CD4-positive, alpha-beta T cell treated with Interferon gamma for 1 hour (primary cell): Measurements from ENCODE around the gene PRDM8.
"Not testable (repeated sequence)": the region's sequence is repeated elsewhere in the genome, so short reads cannot be mapped to it uniquely, and the experiment has no call there.

Experiments used
- DNase-seq: peaks from one replicate; pipeline ENCODE4 v3.0.0-alpha.2; 2020

PRDM8 gene

DNA sequence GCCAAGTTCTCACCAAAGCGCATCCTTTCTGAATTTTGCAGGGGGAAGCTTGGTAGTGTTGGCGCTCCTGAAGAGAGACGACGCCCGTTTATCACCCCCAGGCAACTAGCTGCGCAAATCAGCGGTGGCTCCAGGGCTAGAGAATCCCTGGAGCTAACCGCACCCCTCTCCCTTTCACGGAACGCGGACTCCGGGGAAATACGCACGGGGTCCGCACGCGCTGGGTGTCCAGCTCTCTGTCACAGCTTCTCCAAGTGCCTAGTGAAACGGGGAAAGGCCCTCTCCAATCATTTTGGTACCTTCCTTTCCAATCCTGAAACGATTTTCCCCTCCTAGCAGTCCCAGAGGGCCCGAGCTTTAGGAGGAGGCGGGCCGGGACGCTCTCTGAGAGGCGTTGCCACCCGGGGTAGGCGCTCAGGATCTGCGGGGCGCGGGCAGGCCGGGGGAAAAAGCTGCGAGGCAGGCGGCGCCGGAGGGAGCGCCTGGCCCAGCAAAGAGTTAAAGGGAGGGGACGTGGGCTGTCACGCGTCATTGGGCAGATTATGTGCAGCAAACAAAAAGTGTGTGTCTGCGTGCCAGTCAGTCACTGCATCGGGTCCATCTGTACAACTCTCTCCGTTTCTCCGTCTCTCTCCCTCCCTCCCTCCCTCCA lies at the start of gene PRDM8:
Gene PRDM8, plus strand, starts transcription at position 582 of the 652 bp plus-strand sequence. CDS start 2,578 bp downstream, outside the sequence.
- DNase-seq, result peak; percentile 42

- no peak for DNase-seq
These were observed 46.7 kb upstream of the PRDM8 start for GRCh38 chr4:80150387-80151180.

- no peak for DNase-seq
These were observed 45.3 kb upstream of the PRDM8 start for GRCh38 chr4:80151981-80152380.

DNA sequence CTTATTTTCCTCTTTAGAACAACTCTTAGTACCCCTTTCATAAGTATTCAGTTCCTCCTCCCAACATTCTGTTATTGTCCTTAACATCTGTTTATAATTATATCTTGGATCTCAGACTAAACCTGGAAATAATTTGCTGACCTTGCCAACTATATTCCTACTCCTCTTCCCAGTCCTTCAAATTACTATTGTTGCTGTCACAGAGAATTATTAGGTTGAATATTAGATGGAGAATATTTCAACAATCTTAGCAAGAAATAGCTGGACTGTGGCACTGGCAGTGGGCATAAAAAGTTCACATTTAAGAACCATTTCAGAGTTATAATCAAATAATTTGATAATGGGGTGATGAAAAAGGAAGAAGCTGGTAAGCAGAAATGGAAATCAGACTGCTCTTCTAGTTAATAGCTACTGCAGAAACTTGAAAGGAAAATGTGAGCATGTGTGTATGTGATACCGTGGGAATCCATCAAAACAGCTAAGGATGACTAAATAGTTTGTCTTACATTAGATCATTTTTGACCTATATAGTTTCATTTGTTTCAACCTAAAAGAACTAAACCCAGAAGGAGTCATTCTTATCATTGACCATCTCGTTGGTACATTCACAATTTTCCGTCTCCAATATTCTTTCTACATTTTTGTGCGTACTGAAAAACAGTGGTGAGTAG lies 43.3 kb upstream of the PRDM8 start:
- DNase-seq, result no peak

GRCh38 chr4:80154545-80154933 lies 42.8 kb upstream of the PRDM8 start:
- DNase-seq, result no peak

DNA sequence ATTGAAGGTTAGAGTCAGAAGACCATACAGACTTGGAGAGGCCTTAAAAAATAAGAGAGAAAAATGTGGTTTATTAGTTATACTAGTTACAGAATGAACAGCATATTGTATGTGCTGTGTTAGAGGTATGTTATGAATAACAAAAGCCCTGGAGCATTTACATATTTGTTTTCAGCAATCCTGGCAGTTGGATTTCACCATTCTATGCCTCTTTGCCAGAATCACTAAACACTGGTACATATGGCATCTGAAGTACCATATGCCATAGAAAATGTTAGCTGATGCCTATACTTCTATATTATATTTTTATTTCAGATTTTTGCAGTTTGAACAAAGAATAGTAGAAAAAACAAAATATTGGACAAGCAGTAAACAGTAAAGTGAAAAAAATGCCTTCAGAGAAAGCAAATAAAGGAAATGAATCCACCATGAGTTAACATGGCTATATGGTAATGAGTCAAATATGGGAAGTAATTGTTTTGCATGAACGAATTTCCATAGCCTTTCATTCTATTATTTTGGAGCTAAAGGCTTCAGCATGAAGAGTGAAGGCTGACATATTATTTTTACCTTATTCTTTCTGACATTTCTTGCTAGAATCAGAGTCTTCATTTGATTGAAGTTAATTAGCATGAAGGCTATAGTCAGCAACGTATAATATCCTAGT lies 41.9 kb upstream of the PRDM8 start:
- no peak for DNase-seq

- DNase-seq, result no peak
These were observed 40.9 kb upstream of the PRDM8 start for GRCh38 chr4:80156410-80156809.

DNA sequence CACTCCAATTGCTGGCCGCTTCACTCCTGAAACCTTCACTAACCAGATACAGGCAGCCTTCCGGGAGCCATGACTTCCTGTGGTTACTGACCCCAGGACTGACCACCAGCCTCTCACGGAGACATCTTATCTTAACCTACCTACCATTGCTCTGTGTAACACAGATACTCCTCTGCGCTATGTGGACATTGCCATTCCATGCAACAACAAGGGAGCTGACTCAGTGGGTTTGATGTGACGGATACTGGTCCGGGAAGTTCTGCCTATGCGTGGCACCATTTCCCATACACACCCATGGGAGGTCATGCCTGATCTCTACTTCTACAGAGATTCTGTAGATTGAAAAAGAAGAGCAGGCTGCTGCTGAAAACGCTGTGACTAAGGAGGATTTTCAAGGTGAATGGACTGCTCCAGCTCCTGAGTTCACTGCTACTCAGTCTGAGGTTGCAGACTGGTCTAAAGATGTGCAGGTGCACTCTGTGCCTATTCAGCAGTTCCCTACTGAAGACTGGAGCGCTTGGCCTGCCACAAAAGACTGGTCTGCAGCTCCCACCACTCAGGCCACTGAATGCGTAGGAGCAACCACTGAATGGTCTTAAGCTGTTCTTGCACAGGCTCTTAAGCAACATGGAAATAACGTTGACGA lies 35.8 kb upstream of the PRDM8 start:
- no peak for DNase-seq

DNA sequence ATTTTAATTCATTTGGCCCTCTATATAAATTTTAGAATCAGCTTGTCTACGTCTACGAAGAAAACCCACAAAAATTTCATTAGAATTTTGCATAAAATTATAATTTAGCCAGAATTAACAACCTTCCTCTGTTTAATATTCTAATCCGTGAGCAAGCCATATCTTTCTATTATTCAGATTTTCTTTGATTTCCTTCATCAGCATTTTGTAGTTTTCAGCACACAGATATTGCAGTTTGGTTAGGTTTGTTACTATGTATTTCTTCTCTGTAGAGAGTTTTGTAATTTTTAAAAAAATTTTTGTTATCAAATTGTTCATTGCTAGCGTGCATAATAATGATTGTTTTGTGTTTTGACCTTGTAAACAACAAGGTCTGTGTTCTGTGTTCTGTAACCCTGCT lies 34.9 kb upstream of the PRDM8 start:
- no peak for DNase-seq

- DNase-seq, result no peak
These were observed 31.4 kb upstream of the PRDM8 start for GRCh38 chr4:80165855-80166254.

DNA sequence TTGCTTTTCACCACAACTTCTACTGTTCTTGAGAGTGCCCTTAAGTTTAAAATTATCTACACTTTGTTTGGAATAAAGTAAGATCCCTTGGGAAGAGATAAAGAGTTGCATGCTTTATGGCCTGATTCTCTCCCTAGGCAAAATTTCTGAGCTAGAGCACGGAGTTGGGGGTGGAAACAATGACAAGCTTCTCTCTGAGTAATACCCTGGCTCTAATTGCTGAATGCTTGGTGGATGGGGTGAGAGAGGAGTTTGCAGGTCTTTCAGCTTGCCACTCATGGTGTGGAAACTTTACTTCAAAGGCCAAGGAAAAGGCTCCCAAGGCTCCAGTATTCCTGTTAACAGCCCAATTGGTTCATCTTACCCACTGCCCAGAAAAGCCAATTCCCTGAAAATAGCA lies 26.1 kb upstream of the PRDM8 start:
- no peak for DNase-seq

- DNase-seq, result no peak
These were observed 25.6 kb upstream of the PRDM8 start for GRCh38 chr4:80171656-80172055.

- no peak for DNase-seq
These were observed 25.1 kb upstream of the PRDM8 start for GRCh38 chr4:80172203-80172602.

GRCh38 chr4:80173401-80173800 lies 23.9 kb upstream of the PRDM8 start:
- DNase-seq, result peak; percentile 63

DNA sequence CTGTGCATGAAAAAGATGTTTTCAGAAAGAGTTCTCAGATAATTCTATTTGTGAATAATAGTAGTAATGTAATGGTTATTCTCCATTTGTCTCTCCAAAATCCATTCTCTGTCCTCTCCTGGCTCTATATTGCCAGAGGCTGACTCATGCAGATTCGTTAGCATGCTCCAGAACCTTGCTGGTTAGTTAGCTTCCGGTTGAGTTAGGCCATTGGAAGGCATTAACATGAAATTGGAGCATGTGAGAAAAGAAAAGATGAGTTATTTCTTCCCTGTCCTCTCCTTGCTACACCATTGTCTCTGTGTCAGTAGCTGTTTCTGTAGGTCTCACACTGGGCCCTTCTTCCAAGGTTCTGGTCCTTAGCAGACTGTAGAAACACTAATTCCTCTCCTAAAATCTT lies 23.5 kb upstream of the PRDM8 start:
- DNase-seq, result no peak

GRCh38 chr4:80177793-80178192 lies 19.5 kb upstream of the PRDM8 start:
- DNase-seq, result not testable (repeated sequence)

GRCh38 chr4:80178964-80179363 lies 18.3 kb upstream of the PRDM8 start:
- no peak for DNase-seq

DNA sequence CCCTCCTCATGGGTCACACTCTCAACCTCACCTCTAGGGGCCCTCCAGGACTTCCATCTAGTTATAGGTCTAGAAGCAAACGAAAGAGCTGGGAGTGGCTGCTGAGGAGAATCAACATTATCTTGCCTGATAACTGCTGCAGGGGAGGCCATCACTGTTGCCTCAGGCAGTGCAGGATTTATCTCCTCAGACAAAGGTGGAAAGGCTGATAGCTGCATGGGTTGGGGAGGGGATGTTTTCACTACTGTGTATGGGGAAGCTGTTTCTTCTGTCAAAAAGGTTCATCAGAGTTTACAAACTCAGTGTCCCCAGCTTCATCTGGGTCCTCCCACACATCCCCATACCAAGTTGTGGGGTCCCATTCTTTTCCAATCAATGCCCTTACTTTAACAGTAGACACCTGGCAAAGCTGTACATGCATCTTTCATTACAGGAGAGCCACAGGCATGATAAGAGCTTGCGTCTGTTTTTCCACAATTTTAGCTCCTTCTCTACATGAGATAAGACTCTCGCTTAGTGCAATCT lies 17.6 kb upstream of the PRDM8 start:
- no peak for DNase-seq

- no peak for DNase-seq
These were observed 16.6 kb upstream of the PRDM8 start for GRCh38 chr4:80180743-80181142.

DNA sequence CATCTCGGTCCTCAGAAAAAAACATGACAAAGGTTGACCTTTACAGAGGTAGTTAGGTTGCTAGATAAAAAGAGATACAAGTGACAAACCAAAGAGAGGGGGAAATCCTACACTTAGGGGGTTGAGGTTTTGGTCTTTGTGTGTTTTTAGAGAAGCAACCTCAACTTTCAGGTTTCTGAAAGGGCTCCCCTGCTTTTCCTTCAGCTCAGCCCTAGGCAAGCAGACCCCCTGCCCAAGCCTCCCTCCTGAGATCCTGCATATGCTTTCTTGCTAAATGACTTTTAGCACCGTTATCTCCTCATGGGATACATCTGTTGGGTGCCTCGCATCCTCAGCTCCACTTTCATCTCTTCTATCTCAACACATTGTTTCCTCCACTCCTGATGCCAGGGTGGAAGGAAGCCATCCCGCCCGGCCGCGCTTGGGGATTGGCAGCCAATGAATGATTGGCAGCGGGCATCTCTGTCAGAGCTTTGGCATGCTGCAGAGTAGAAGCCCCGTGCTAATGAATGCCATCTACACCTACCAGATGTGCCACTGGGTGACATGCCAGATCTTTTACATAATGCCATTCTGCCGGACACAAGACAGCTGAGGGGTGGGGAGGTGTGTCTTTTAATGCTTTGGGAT lies 15.0 kb upstream of the PRDM8 start:
- no peak for DNase-seq

DNA sequence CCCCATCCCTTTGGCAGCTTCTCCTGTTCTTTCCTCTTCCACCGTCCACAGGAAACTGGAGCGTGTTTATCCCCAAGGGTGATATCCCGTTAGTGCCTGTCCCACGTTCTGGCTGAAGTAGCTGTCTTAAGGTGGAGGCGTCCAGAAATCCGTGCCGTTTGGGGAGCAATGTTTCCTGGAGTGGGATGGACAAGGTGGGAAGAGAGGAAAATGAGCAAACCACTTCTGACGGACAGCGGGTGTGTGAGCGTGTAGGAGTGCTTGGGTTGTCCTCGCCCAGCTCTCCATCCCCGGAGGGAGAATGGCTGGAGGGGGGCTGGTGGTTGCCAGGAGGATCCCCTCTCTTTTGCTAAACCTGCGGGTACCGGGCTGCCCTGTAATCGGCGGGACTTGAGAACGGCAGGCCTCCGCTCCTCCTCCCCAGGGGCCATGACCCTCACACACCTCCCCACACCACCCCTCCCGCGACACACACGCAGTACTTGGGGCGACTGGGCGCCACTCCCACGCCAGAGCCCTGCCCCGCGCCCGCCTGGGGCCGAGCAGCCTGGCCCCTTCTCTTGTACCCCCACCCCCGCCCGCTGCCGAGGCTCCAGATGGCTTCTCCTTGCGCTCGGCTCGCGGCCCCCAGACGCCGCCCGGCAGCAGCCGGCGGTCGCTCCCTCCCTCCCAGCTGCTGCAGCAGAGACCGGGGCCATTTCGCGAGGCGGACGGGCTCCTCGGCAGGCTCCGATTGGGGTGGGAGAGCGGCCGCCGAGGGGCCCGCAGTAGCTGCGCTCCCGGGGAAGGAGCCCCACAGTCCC lies 13.9 kb upstream of the PRDM8 start:
- DNase-seq, result peak; percentile 51
